ENCODE results near the gene PIGP.

DNA sequence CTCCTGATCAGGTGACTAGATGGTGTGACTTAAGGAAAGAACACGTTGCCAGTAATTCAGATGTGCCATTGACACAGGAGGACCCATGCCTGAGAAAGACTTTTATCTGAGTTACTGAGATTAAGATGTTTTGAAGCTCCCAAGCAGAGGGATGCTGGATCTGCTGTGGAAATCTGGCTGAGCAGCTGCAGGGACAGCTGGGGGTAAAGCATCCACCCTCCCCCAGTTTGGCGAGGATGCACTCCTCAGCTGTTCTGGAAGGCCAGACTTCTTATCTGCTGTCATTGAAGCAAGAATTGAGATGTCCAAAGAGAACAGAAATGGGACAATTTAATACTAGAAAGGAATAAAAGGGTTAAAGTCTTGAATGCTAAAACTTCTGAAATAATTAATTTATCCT, 25.9 kb upstream of the PIGP start:
- TF ChIP-seq CTCF (IDR thresholded peaks at IDR 0.05): no peak
- TF ChIP-seq POLR2A (IDR thresholded peaks at IDR 0.05): no peak

All from breast epithelium (tissue), 3 donors.